HepG2 (cell line): Measurements from ENCODE around the gene ZMAT1. TPM values are rescaled to one million over a fixed set of nuclear protein-coding genes. Genes with fewer than 3 reads are reported as not detected.

ENCODE experiments used
- ATAC-seq: fragments of 200-7000 bp; cut with Tn5 transposase; 3 replicates; pipeline ENCODE4 v1.9.1; 2020; ENCODE audit warnings: mild to moderate bottlenecking, moderate library complexity
- BruUV-seq: library from RNA; stranded (reverse); fragments of 400-500 nt; replicated peaks from 2 replicates; lab custom pipeline; 2021; lab: Mats Ljungman, UMichigan
- CTCF ChIA-PET: fragments of 300-600 bp; formaldehyde crosslinking; extraction: SDS; loops from one replicate; lab custom pipeline; 2021; ENCODE audit warnings: low total read pairs, inconsistent platforms, low intra/inter-chr PET ratio; lab: Yijun Ruan, JAX
- POLR2A ChIA-PET: fragments of 350-600 bp; sonication (Branson Sonifier 250); formaldehyde crosslinking; loops from one replicate; lab custom pipeline; 2020; ENCODE audit warnings: antibody characterized with exemption, inconsistent platforms; lab: Yijun Ruan, JAX
- DNase-seq: peaks from one replicate; pipeline ENCODE4 v3.0.0-alpha.2; 2015; ENCODE audit warnings: low spot score
- FAIRE-seq: peaks from 3 replicates; lab custom pipeline; 2011; peaks lifted over from hg19 to GRCh38; lab: Jason Lieb, UNC
- H2AFZ ChIP-seq: one replicate; pipeline ENCODE4 v1.6.1; 2011; ENCODE audit warnings: low read length, inconsistent platforms
- H3K27ac ChIP-seq: fragments of 300-600 bp; 3 replicates; pipeline ENCODE4 v1.8.0; 2011; ENCODE audit warnings: mixed run types, mild to moderate bottlenecking, mixed read lengths, low read length, inconsistent platforms; ENCODE audit not compliant: insufficient read depth; ENCODE audit errors: extremely low read length
- H3K27me3 ChIP-seq, 2 experiments: fragments of 200-600 bp in 1 of 2; 2 replicates in 1 of 2; 3 replicates in 1 of 2; pipeline versions ENCODE4 v1.6.0 to v1.8.0; 2011; ENCODE audit warnings: low read length in 2 of 2, mild to moderate bottlenecking in 2 of 2, moderate library complexity in 2 of 2, inconsistent platforms in 1 of 2; ENCODE audit not compliant: insufficient read depth in 2 of 2, control insufficient read depth in 1 of 2
- H3K36me3 ChIP-seq, 2 experiments: fragments of 200-600 bp in 1 of 2; replicated peaks in 1 of 2; 2 replicates in 1 of 2; 3 replicates in 1 of 2; pipeline versions ENCODE4 v1.5.1 to v1.8.0; 2011; ENCODE audit warnings: low read length in 2 of 2, inconsistent platforms in 1 of 2; ENCODE audit not compliant: insufficient read depth in 2 of 2, control insufficient read depth in 1 of 2
- H3K4me1 ChIP-seq: 2 replicates; pipeline ENCODE4 v1.5.1; 2012; ENCODE audit warnings: low read length, inconsistent platforms; ENCODE audit not compliant: insufficient read depth
- H3K4me2 ChIP-seq: 2 replicates; pipeline ENCODE4 v1.6.0; 2011; ENCODE audit warnings: low read depth, low read length, inconsistent platforms
- H3K4me3 ChIP-seq, 3 experiments: fragments of 200-600 bp in 1 of 3; sonication (generic), shearing (Covaris generic) in 1 of 3; replicated peaks in 1 of 3; 2 replicates each; pipeline ENCODE4 v1.5.1; 2011 to 2016; ENCODE audit warnings: low read length in 3 of 3, inconsistent platforms in 2 of 3, low read depth in 2 of 3, mild to moderate bottlenecking in 2 of 3, control low read depth in 1 of 3, mixed read lengths in 1 of 3; ENCODE audit not compliant: insufficient read depth in 1 of 3
- H3K79me2 ChIP-seq: one replicate; pipeline ENCODE4 v1.6.1; 2011; ENCODE audit warnings: low read length, inconsistent platforms; ENCODE audit not compliant: insufficient read depth
- H3K9ac ChIP-seq: 2 replicates; pipeline ENCODE4 v1.6.0; 2011; ENCODE audit warnings: mild to moderate bottlenecking, low read depth, low read length, inconsistent platforms; ENCODE audit not compliant: insufficient read depth
- H3K9me3 ChIP-seq: 2 replicates; pipeline ENCODE4 v1.5.1; 2012; ENCODE audit warnings: mild to moderate bottlenecking, low read length
- H4K20me1 ChIP-seq: 2 replicates; pipeline ENCODE4 v1.6.0; 2011; ENCODE audit warnings: inconsistent platforms, mild to moderate bottlenecking, low read length, moderate library complexity; ENCODE audit not compliant: insufficient read depth
- CREB1 ChIP-seq, 2 experiments: fragments of 450-650 bp in 1 of 2; IDR thresholded peaks; 2 replicates each; pipeline ENCODE4 v1.6.1; 2016 to 2017; ENCODE audit warnings: control low read depth in 1 of 2, mild to moderate bottlenecking in 1 of 2, missing compliant biosample characterization in 1 of 2, missing genetic modification characterization in 1 of 2
- FOXO4 ChIP-seq: sonication (generic); formaldehyde crosslinking; conservative IDR thresholded peaks from 2 replicates; pipeline ENCODE4 v1.8.1; 2023; ENCODE audit warnings: missing genetic modification reagents
- GPN1 ChIP-seq: sonication (generic); formaldehyde crosslinking; IDR thresholded peaks from 2 replicates; pipeline ENCODE4 v1.5.1; 2020; ENCODE audit warnings: missing genetic modification reagents, borderline replicate concordance
- PRDM15 ChIP-seq: sonication (generic); formaldehyde crosslinking; IDR thresholded peaks from 2 replicates; pipeline ENCODE4 v1.4.0; 2020; ENCODE audit warnings: missing genetic modification reagents
- RARG ChIP-seq: sonication (generic); formaldehyde crosslinking; IDR thresholded peaks from 2 replicates; pipeline ENCODE4 v1.4.0; 2020; ENCODE audit warnings: low read depth, mild to moderate bottlenecking, missing genetic modification reagents
- RNF2 ChIP-seq: fragments of 450-650 bp; conservative IDR thresholded peaks from 2 replicates; pipeline ENCODE4 v1.6.1; 2016; ENCODE audit warnings: low read depth
- TOPORS ChIP-seq: sonication (generic); formaldehyde crosslinking; IDR thresholded peaks from 2 replicates; pipeline ENCODE4 v1.8.0; 2023; ENCODE audit warnings: mild to moderate bottlenecking, missing genetic modification reagents
- ZNF17 ChIP-seq: sonication (generic); formaldehyde crosslinking; IDR thresholded peaks from 2 replicates; pipeline ENCODE4 v1.5.0; 2020; ENCODE audit warnings: mild to moderate bottlenecking, missing genetic modification reagents
- ZNF407 ChIP-seq: sonication (generic); formaldehyde crosslinking; IDR thresholded peaks from one replicate; pipeline ENCODE4 v1.5.1; 2020; ENCODE audit warnings: mild to moderate bottlenecking, missing genetic modification reagents; ENCODE audit errors: not compliant biosample characterization
- WGBS: methylation state at CpG from one replicate; pipeline ENCODE4 v1.1.6; 2017; ENCODE audit warnings: low lambda C conversion rate; 5-methylcytosine and 5-hydroxymethylcytosine counted together
- in situ Hi-C: cut with HindIII; loops from 2 replicates; pipeline ENCODE4 v1.10.0; 2017; ENCODE audit warnings: low pct_unique_long_range_greater_than_20kb; ENCODE audit not compliant: extremely low pct_ligation_motif_present
- intact Hi-C: fragments of 100-400 bp; cut with micrococcal nuclease; formaldehyde crosslinking; loops from one replicate; pipeline ENCODE4 v1.10.0; 2022; ENCODE audit not compliant: unreplicated experiment
- polyA plus RNA-seq, 8 experiments: library from polyadenylated mRNA; depleted of rRNA in 3 of 8; stranded (reverse) in 7 of 8; unstranded in 1 of 8; fragments of >200 nt; fragmentation: Illumina TruSeq in 4 of 8; extraction: Trizol in 4 of 8; gene quantifications; 2 replicates each; pipeline versions ENCODE4 v1.2.1 to v1.2.3, GENCODE V29; 2011 to 2016; ENCODE audit warnings: low read depth in 4 of 8, missing spikeins in 1 of 8, mixed read lengths in 1 of 8; ENCODE audit not compliant: insufficient read depth in 1 of 8
- total RNA-seq, 5 experiments: library from RNA; depleted of rRNA; stranded (reverse); fragments of >200 nt; fragmentation: Illumina TruSeq; extraction: Trizol; gene quantifications; 2 replicates each; pipeline ENCODE4 v1.2.3, GENCODE V29; 2016; ENCODE audit warnings: low read depth in 1 of 5

Gene ZMAT1
- total and polyA plus RNA-seq, 2 of the 13 experiments (the other 11 are each of a cell fraction or from before 2014, with no cell fraction given), result 0.01 to 0.02 TPM

GRCh38 chrX:101956556-101956955 is 24.7 kb upstream of the ZMAT1 start:
- Histone ChIP-seq H3K9ac (no peak overlapping the region), H3K79me2 (no peaks in the 10 kb centered on the region), H2AFZ (no peak overlapping the region), H3K4me3 (no peak overlapping the region), H3K27ac (no peak overlapping the region), H3K4me2 (no peak overlapping the region), H3K27me3 (no peaks in the 10 kb centered on the region), H3K9me3 (no peaks in the 10 kb centered on the region), H4K20me1 (no peaks in the 10 kb centered on the region), H3K4me1 (no peaks in the 10 kb centered on the region), H3K36me3 (no peaks in the 10 kb centered on the region)
- ChIA-PET CTCF (no interaction called here), POLR2A (no interaction called here)
- WGBS, result 5% methylated on average over 2 of the region's 2 CpGs
- no TSS peak for BruUV-seq
- no peak for DNase-seq
- TF ChIP-seq FOXO4 (CRISPR knock-in tag) (no peak), RARG (CRISPR knock-in tag) (no peak), CREB1 (IDR thresholded peaks at IDR 0.05) (no peak), CREB1 (CRISPR knock-in tag; IDR thresholded peaks at IDR 0.05) (no peak), GPN1 (no peak), PRDM15 (CRISPR knock-in tag) (no peak), ZNF407 (no peak), TOPORS (no peak), RNF2 (no peak), ZNF17 (CRISPR knock-in tag) (no peak)
- intact Hi-C loops (no loop called here), in situ Hi-C loops (no loop called here)
- FAIRE-seq, result no peak
- no peak for ATAC-seq
